Panc1 (cell line): Measurements from ENCODE around the gene ANKRD13D. TPM values are rescaled to one million over a fixed set of nuclear protein-coding genes. Genes with fewer than 3 reads are reported as not detected.

Experiments used
- ATAC-seq: fragments of 200-7000 bp; cut with Tn5 transposase; 2 replicates; pipeline ENCODE4 v1.9.1; 2020; ENCODE audit warnings: mild to moderate bottlenecking, moderate library complexity
- BruUV-seq: library from RNA; stranded (reverse); fragments of 400-500 nt; replicated peaks from 2 replicates; lab custom pipeline; 2021; lab: Mats Ljungman, UMichigan
- CTCF ChIA-PET: fragments of 300-600 bp; sonication (Branson Sonifier 250); formaldehyde crosslinking; loops from one replicate; lab custom pipeline; 2022; ENCODE audit warnings: antibody characterized with exemption; lab: Charles Lee
- POLR2A ChIA-PET: fragments of 300-600 bp; sonication (Branson Sonifier 250); formaldehyde crosslinking; loops from one replicate; lab custom pipeline; 2022; ENCODE audit warnings: antibody characterized with exemption; lab: Charles Lee
- DNase-seq: peaks from one replicate; pipeline ENCODE4 v3.0.0-alpha.2; 2010; ENCODE audit warnings: low read depth, low spot score
- H3K27ac ChIP-seq: 2 replicates; pipeline ENCODE4 v1.5.1; 2011; ENCODE audit warnings: mild to moderate bottlenecking, low read length, inconsistent platforms
- H3K27me3 ChIP-seq: fragments of 200-500 bp; sonication (Bioruptor generic); 2 replicates; pipeline ENCODE4 v1.6.0; 2014; ENCODE audit warnings: low read length, inconsistent platforms; ENCODE audit not compliant: control insufficient read depth, insufficient read depth
- H3K36me3 ChIP-seq: fragments of 200-500 bp; sonication (Bioruptor generic); 2 replicates; pipeline ENCODE4 v1.5.1; 2014; ENCODE audit warnings: inconsistent platforms, mild to moderate bottlenecking, low read length, moderate library complexity; ENCODE audit not compliant: control insufficient read depth, insufficient read depth
- H3K4me1 ChIP-seq: 2 replicates; pipeline ENCODE4 v1.5.1; 2011; ENCODE audit warnings: inconsistent platforms, mild to moderate bottlenecking, low read length, moderate library complexity; ENCODE audit not compliant: control insufficient read depth, insufficient read depth
- H3K4me3 ChIP-seq, 2 experiments: 2 replicates each; pipeline ENCODE4 v1.5.1; 2011 to 2012; ENCODE audit warnings: low read depth in 2 of 2, low read length in 2 of 2, mild to moderate bottlenecking in 2 of 2, inconsistent platforms in 1 of 2, moderate library complexity in 1 of 2
- H3K9me3 ChIP-seq: fragments of 200-500 bp; sonication (Bioruptor generic); 2 replicates; pipeline ENCODE4 v1.5.1; 2014; ENCODE audit warnings: low read depth, mild to moderate bottlenecking, inconsistent platforms, low read length, moderate library complexity; ENCODE audit not compliant: control insufficient read depth, insufficient read depth
- CTCF ChIP-seq: fragments of 450-650 bp; IDR thresholded peaks from 2 replicates; pipeline ENCODE4 v1.5.1; 2017; ENCODE audit warnings: mild to moderate bottlenecking
- POLR2AphosphoS5 ChIP-seq: IDR thresholded peaks from 2 replicates; pipeline ENCODE4 v1.6.1; 2012; ENCODE audit warnings: mild to moderate bottlenecking, low read depth, low read length, moderate library complexity
- REST ChIP-seq, 2 experiments: IDR thresholded peaks; 2 replicates each; pipeline ENCODE4 v1.6.1; 2011 to 2012; ENCODE audit warnings: low read depth in 2 of 2, control low read depth in 1 of 2, low read length in 1 of 2, mild to moderate bottlenecking in 1 of 2, moderate library complexity in 1 of 2; ENCODE audit not compliant: insufficient read depth in 1 of 2
- SIN3A ChIP-seq: IDR thresholded peaks from 2 replicates; pipeline ENCODE4 v1.6.1; 2012; ENCODE audit warnings: low read depth, mild to moderate bottlenecking, low read length, moderate library complexity, borderline replicate concordance; ENCODE audit not compliant: insufficient read depth
- TCF7L2 ChIP-seq: IDR thresholded peaks from 2 replicates; pipeline ENCODE4 v1.6.1; 2011; ENCODE audit warnings: mild to moderate bottlenecking, low read depth, low read length, inconsistent platforms
- in situ Hi-C: cut with HindIII; loops from 2 replicates; pipeline ENCODE4 v1.10.0; 2016; ENCODE audit warnings: low sequenced_read_pairs, low pct_unique_long_range_greater_than_20kb
- intact Hi-C: fragments of 100-400 bp; cut with micrococcal nuclease; formaldehyde crosslinking; loops from one replicate; pipeline ENCODE4 v1.10.0; 2022; ENCODE audit not compliant: unreplicated experiment
- total RNA-seq: library from RNA; stranded (reverse); gene quantifications from one replicate; pipeline ENCODE4 v1.2.1, GENCODE V29; 2021; ENCODE audit not compliant: unreplicated experiment

ANKRD13D gene
- total RNA-seq, 1 experiment from 2014 or later, result 76.5 TPM

GRCh38 chr11:67273260-67273990 lies 15.7 kb upstream of the ANKRD13D start:
- Histone ChIP-seq H3K36me3 (no peaks in the 10 kb centered on the region), H3K4me1 (peaks cover 46% of the 10 kb centered on the region), H3K9me3 (no peaks in the 10 kb centered on the region), H3K4me3 (no peak overlapping the region), H3K27me3 (no peaks in the 10 kb centered on the region), H3K27ac (no peak overlapping the region)
- ATAC-seq (no peak), DNase-seq (no peak)
- no peak for TF ChIP-seq TCF7L2
- TF ChIP-seq SIN3A, result no peak
- TF ChIP-seq POLR2AphosphoS5, result no peak
- no peak for TF ChIP-seq REST (IDR thresholded peaks at IDR 0.05; ENCODE audit: insufficient read depth in 1 of 2, low read depth in 2 of 2, low read length in 1 of 2)
- TF ChIP-seq CTCF, result no peak; the same call in 1 of the 2 replicates
- in situ Hi-C loops (no loop called here), intact Hi-C loops (no loop called here)
- ChIA-PET POLR2A (no interaction called here), CTCF (interaction anchor here (0.6 kb wide), 1 partner anchor 29 kb away, joined by 3 read pairs; no protein-coding TSS in a partner anchor)
- no TSS peak for BruUV-seq

- DNase-seq (no peak), ATAC-seq (no peak)
- Histone ChIP-seq H3K4me3 (no peak overlapping the region), H3K9me3 (no peaks in the 10 kb centered on the region), H3K36me3 (0 out of 2 replicates have a peak, but pooled peaks cover 4% of the 10 kb centered on the region), H3K27me3 (no peaks in the 10 kb centered on the region), H3K4me1 (peaks cover 31% of the 10 kb centered on the region), H3K27ac (no peak overlapping the region)
- ChIA-PET POLR2A (no interaction called here), CTCF (interaction anchor here (0.5 kb wide), 1 partner anchor 107 kb away, joined by 9 read pairs; no protein-coding TSS in a partner anchor)
- TF ChIP-seq SIN3A (no peak), CTCF (no peak), REST (IDR thresholded peaks at IDR 0.05; ENCODE audit: insufficient read depth in 1 of 2, low read depth in 2 of 2, low read length in 1 of 2) (no peak), TCF7L2 (no peak), POLR2AphosphoS5 (no peak)
- BruUV-seq, result no TSS peak
- intact Hi-C loops (no loop called here), in situ Hi-C loops (no loop called here)
These were observed 14.1 kb upstream of the ANKRD13D start for GRCh38 chr11:67274768-67275605.
